ENCODE results near the gene TSPAN31.
"Not testable (repeated sequence)": the region's sequence is repeated elsewhere in the genome, so short reads cannot be mapped to it uniquely, and the experiment has no call there.

The TSPAN31 gene

DNA sequence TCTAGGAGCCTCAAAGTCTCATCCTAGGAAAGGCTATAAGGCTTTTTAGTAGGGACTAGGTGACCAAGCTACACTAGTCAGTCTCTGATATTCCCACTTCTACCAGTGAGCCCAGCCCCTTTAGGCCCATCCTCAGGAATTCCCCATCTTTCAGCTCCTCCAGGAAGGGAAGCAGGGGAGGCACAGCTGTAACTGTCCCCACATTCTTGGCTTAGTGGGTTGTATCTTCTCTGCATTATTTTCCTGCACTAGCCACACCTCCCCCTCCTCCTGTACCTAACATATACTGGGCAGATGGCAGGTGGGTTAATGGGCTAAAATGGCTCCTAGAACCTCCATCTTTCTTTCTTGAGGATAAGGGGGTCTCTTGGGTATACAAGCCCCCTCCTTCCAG is 22.5 kb downstream of the TSPAN31 start:
- no peak for DNase-seq (ENCODE audit: low spot score)

GRCh38 chr12:57767876-57768275 is 23.0 kb downstream of the TSPAN31 start:
- DNase-seq (ENCODE audit: low spot score) = no peak

DNA sequence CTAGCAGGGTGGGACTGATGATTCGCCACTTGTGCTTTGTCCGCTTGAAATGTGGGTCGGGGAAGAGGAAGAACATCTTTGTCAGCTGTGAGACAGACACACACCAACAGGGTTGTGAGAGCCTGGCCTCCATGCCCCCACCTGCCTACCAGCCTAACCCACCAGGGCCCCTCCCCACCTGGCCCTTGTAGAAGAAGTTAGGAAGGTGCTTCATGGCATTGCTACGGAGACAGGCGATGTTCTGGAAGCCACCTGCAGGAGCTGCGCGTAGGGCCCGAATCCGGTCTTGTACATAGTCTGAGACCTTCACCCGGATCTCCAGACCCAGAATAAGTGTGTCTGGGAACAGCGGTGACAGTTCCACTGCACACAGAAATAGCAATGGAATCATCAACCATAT is 24.8 kb downstream of the TSPAN31 start:
- DNase-seq (ENCODE audit: low spot score) = no peak

DNA sequence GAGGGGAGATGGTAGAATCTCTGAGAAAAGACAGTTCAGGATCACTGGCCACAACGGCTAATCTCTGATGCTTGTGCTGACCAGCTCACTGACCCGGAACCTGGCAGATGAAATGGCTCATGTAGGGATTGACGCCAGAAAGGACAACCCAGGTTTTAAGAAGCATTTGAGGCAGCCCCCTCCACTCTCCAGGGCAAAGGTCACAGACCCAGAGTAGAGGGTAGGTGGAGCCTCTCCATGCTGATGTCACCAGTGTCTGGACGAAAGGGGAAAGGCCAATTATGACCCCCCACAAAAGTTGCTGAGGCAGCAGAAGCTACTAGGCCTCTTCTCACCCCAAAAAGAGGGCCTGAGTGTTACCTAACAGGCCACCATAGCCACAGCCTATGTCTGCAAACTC is 25.9 kb downstream of the TSPAN31 start:
- DNase-seq (ENCODE audit: low spot score) = no peak

DNA sequence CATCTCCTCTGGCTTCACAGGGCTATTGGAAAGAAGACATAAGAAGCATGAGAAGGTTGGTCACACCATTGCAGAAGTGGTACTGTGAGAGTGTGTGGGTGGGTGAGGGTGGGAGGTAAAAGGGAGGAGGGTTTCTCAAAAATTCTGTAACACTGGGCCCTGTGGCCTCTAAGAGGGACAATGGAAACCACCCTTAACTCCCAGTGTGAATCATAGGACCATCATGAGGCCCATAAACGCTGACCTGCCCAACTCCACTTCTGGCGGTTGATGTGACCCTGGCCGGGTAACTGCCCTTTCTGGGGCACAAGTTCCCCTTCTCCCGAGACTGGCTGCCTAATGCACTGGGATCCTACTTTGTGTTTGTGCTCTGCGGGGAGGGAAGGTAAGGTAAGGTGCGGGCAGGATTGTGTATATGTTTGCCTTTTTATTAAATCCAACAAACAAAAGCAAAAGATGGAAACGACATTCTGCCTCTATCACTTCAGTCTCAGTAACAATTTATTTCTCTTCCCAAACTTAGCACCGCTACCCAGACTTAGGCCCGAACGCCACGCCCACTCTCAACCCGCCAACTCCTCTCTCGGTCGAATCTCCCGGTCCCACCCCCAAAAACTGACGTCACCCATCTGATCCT is 26.5 kb downstream of the TSPAN31 start:
- peak; percentile 95 for DNase-seq (ENCODE audit: low spot score)

DNA sequence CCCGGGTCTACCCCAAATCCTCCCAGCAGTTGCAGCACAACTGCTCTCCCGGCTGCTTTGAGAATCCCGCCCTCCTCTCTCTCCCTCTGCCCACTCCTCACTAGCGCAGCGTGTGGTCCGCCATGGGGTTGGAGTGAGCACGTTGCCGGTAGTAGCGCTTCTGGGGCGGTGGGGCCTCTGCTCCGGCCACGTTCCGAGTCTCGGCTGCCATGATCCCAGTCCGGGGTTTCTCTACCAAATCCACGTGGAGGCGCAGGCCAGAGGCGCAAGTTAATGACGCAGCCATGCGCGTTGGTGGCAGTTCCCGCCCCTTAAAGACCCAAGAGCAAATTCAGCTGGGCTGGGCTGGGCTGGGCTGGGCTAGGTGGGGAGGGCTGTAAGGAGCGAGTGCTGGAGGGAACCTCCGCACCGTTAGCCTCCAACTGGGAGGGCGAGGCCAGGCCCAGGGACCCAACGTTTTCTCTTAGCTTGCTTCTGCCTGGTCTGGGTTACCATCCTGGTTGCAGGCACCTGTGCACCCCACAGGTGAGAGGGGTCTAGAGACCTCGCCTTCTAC is 27.1 kb downstream of the TSPAN31 start, which contains the start of gene METTL1:
TSS of gene METTL1 (minus strand) at position 233 of the 556 bp plus-strand sequence. CDS start at position 211, 22 bp downstream.
- DNase-seq (ENCODE audit: low spot score) = peak; percentile 93

DNA sequence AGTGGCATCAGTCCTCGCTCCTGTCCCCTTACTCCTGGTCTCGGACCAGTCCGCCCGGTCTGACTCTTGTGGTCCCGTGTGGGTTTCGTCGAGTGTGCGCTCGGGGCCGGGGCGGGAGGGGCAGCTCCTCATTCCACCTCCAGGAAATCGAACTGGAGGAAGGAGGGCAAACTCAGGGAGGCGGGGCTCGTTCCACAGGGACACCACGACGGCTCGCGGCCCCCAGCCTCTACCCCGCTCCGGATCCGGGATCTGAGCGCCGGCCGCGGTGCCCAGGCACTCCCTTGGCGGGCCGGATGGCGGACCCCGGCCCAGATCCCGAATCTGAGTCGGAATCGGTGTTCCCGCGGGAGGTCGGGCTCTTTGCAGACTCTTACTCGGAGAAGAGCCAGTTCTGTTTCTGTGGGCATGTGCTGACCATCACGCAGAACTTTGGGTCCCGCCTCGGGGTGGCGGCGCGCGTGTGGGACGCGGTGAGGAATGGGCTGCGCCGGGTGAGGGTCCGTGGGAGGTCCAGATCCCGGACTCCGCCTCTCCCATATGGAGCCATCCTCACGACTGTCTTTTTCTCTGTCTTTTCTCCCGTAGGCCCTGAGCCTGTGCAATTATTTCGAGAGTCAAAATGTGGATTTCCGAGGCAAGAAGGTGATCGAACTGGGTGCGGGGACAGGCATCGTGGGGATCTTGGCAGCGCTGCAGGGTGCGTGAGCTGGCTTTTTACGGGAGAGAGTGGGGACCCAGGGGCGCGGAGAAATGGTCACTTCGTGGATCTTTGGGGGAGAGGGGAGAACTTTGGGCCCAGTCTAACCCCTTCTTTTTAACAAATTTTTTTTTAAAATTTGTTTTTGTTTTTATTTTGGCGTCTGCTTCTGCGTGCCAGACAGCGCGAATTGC is 27.8 kb downstream of the TSPAN31 start, which contains the start of gene EEF1AKMT3:
TSS of gene EEF1AKMT3 (plus strand) at position 186 of the 894 bp plus-strand sequence. CDS start at position 297, 111 bp downstream.
- DNase-seq (ENCODE audit: low spot score) = peak; percentile 52

GRCh38 chr12:57774634-57775033 is 29.8 kb downstream of the TSPAN31 start:
- not testable (repeated sequence) for DNase-seq (ENCODE audit: low spot score)

- no peak for DNase-seq (ENCODE audit: low spot score)
Observed at GRCh38 chr12:57775044-57775443, 30.2 kb downstream of the TSPAN31 start.

- DNase-seq (ENCODE audit: low spot score) = no peak
Observed at GRCh38 chr12:57775563-57776246, 30.9 kb downstream of the TSPAN31 start.

- no peak for DNase-seq (ENCODE audit: low spot score)
Observed at GRCh38 chr12:57776247-57776587, 31.4 kb downstream of the TSPAN31 start.

- no peak for DNase-seq (ENCODE audit: low spot score)
Observed at GRCh38 chr12:57777367-57777766, 32.5 kb downstream of the TSPAN31 start.

GRCh38 chr12:57777911-57778310 is 33.1 kb downstream of the TSPAN31 start:
- DNase-seq (ENCODE audit: low spot score) = no peak

- no peak for DNase-seq (ENCODE audit: low spot score)
Observed at GRCh38 chr12:57779736-57780135, 34.9 kb downstream of the TSPAN31 start.

DNA sequence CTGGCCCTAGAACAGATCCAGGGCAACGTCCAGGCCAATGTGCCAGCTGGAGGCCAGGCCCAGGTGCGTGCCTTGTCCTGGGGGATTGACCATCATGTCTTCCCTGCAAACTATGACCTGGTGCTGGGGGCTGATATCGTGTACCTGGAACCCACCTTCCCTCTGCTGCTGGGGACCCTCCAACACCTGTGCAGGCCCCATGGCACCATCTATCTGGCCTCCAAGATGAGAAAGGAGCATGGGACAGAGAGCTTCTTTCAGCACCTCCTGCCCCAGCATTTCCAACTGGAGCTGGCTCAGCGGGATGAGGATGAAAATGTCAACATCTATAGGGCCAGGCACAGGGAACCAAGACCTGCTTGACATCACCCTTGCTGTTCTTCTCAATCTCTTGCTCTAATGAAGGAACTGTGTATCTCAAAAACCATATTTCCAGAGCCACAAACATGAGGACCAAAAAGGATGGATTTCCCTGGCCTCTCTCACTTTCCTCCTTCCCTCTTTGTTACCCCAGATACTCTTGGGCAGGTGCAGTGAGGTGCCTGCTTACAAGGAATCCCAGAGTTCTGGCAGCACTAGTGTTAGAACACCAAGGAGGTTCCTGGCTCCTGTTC is 35.6 kb downstream of the TSPAN31 start:
- no peak for DNase-seq (ENCODE audit: low spot score)

DNA sequence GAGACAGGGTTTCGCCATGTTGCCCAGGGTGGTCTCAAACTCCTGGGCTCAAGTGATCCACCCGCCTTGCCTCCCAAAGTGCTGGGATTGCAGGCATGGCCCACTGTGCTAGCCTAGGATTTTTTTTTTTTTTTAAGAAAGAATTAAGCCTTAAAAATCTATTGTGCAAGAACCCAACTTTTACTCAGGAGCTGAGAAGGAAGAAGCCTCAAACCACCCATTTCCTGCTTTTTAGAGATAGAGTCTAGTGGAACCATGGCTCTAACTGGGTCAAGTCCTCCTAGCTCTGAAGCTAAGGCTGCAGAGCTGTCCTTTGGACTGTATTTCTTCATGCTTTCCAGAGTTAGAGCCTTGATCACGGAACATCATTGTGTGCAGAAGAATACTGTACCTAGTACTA is 36.4 kb downstream of the TSPAN31 start:
- no peak for DNase-seq (ENCODE audit: low spot score)

- no peak for DNase-seq (ENCODE audit: low spot score)
Observed at GRCh38 chr12:57781801-57782200, 37.0 kb downstream of the TSPAN31 start.

DNA sequence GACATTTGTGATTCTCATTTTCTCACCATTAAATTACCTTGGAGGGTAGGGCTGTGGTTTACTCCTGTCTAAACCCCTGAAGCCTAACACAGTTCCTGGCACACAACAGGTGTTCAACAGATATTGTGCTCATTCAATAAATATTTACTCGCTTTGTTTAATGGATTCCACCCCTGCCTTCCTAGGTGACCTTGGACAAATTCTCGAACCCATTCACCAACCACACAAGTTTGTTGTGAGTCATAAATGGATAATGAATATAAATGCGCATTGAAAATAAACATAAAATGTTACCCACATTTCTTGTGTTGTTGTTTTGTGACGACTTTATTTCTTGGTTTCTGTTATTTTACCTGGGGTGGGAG is 37.4 kb downstream of the TSPAN31 start:
- no peak for DNase-seq (ENCODE audit: low spot score)

DNA sequence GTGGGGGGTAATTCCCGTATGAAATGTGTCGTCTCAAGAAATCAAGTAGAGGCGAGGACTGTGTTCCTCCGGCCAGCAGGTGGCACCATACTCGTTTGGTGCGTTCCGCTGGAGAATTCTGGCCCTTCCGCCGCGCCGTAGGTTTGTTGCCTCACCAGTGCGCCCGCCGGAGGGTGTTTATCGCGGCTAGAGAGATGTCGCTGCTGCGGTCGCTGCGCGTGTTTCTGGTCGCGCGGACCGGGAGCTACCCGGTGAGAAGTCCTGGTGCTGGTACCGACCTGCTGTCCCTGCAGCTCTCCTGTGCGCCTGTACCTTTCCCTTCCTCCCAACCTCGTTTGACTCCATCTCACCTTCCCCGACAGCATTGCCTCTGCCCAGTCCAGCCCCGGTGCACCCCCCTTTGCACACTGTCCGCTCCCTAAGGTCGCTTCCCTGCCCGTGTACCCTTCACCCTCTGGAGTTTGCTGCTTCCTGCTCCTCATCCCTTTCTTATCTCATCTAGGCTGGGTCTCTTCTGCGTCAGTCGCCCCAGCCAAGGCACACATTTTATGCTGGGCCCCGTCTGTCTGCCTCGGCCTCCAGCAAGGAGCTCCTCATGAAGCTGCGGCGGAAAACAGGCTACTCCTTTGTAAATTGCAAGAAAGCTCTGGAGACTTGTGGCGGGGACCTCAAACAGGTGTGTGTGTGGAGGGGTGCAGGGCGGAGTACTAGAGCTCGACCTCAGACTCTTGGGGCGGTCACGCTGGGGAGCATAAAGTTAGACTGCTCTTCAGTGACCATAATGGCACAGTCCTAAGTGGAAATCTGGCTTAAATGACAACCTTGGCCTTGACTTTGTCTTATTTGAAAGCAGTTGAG is 38.0 kb downstream of the TSPAN31 start, which contains the start of gene TSFM:
TSS of gene TSFM (plus strand) at position 180 of the 858 bp plus-strand sequence. CDS start at position 195, 15 bp downstream.
- DNase-seq (ENCODE audit: low spot score) = peak; percentile 76

GRCh38 chr12:57783466-57783801 is 38.6 kb downstream of the TSPAN31 start:
- DNase-seq (ENCODE audit: low spot score) = no peak

DNA sequence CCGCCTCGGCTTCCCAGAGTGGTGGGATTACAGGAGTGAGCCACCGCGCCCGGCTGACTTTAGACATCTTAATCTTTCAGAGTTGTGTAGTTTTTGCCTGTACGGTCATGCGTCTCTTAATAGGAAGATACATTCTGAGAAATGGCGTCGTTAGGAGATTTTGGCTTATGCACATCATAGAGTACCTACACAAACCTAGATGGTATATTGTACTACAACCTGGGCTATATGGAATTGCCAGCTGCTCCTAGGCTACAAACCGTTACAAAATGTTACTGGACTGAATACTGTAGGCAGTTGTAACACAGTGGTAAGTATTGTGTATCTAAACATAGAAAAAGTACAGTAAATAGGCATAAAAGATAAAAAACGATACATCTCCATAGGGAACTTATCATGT is 39.0 kb downstream of the TSPAN31 start:
- DNase-seq (ENCODE audit: low spot score) = no peak
